ENCODE data around the gene DMAC2. TPM values are rescaled to one million over a fixed set of nuclear protein-coding genes. Genes with fewer than 3 reads are reported as not detected.

DMAC2 gene
- total and polyA plus RNA-seq, 5 donors = 52.6 to 86.8 (median 84.9) TPM

DNA sequence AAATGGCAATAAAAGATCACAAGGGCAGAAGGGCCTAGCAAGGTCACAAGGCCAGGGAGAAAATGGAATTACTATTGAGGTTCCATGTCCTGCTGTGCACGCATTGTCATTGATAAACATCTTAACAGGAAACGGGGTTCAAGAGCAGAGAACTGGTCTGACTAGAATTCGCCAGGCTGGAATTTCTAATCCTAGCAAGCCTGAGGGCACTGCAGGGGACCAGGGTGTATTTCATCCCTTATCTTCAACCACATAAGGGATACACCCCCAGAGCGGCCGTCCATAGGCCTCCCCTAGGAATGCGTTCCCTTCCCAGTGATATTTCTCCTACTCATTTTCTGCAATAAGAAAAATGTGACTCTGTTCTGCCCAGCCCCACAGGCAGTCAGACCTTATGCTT is 22.8 kb upstream of the DMAC2 start:
- Histone ChIP-seq H3K27me3 (ENCODE audit: control insufficient read depth, insufficient read depth) (no peaks in the 10 kb centered on the region), H3K27ac (ENCODE audit: low read length) (no peak overlapping the region), H3K4me1 (ENCODE audit: control insufficient read depth, insufficient read depth, low read length) (no peaks in the 10 kb centered on the region), H3K9me3 (ENCODE audit: control insufficient read depth, low read length) (no peaks in the 10 kb centered on the region), H3K4me3 (ENCODE audit: low read length) (no peak overlapping the region)
- WGBS = 66% methylated on average over 6 of the region's 6 CpGs
- intact Hi-C loops (cut with DNase I) = no loop called here
- ATAC-seq (no peak), DNase-seq (no peak)

DNA sequence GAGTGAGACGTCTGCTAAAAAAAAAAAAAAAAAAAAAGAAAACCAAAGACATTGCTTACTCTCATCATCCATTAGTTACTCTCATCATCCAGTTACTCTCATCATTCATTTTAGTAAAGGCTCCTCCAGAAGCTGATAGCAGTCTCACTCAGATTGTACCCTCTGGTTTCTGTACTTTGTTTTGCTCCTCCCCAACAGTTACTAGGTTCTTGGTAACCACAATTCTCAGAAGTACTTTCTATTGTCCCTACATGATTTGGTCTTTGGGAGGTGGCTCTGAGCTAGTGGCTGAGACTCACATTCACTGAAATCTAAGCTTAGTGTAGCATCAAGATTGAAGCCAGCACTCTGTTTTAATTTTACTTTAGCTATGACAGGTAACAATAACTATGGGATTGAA is 17.5 kb upstream of the DMAC2 start:
- Histone ChIP-seq H3K4me1 (ENCODE audit: control insufficient read depth, insufficient read depth, low read length) (peaks cover 2% of the 10 kb centered on the region), H3K27me3 (ENCODE audit: control insufficient read depth, insufficient read depth) (no peaks in the 10 kb centered on the region), H3K4me3 (ENCODE audit: low read length) (no peak overlapping the region), H3K9me3 (ENCODE audit: control insufficient read depth, low read length) (no peaks in the 10 kb centered on the region), H3K27ac (ENCODE audit: low read length) (no peak overlapping the region)
- no peak for DNase-seq
- intact Hi-C loops (cut with DNase I) = loop anchor here in 1 of 4 donors (10.0 kb wide), 1 partner anchor 78 kb away; no protein-coding TSS in a partner anchor
- 63% methylated on average over 1 of the region's 1 CpG for WGBS
- ATAC-seq = peak in 1 of 2 donors; percentile 47

DNA sequence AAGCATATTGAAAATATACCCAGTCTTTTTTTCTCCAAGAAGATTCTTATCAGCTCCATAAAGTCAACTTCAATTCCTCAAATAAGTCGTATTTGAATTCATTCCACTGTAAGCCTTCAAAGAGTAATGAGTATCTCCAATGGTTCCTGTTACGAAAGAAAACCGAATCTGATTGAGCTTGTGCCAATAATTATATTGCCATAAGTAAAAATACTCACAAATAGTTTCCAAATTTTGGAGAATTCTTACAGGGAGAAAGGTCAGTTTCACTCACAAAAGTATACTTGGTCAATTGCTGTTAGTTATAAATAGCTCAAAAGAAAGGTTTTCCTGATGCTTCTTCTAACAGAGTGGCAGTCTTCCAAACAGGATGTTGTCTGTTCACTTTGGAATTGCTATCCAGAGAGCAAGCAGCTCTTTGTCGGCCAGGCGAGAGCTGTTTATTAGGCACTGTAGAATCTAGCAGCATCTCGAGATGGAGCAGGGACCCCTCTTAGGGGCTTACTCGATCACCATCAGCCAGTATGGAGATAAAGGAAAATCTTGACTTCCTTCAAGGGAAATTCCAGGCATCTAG is 16.7 kb upstream of the DMAC2 start:
- H3K9me3 ChIP-seq (ENCODE audit: control insufficient read depth, low read length) = no peaks in the 10 kb centered on the region
- peaks cover 2% of the 10 kb centered on the region for H3K4me1 ChIP-seq (ENCODE audit: control insufficient read depth, insufficient read depth, low read length)
- intact Hi-C loops (cut with DNase I) = loop anchor here in 1 of 4 donors (10.0 kb wide), 1 partner anchor 78 kb away; no protein-coding TSS in a partner anchor
- H3K4me3 ChIP-seq (ENCODE audit: low read length) = no peak overlapping the region
- H3K27ac ChIP-seq (ENCODE audit: low read length) = peak overlapping the region; percentile 81
- peak; percentile 68 to 84 for ATAC-seq
- peak in 1 of 3 donors; percentile 43 for DNase-seq
- H3K27me3 ChIP-seq (ENCODE audit: control insufficient read depth, insufficient read depth) = no peaks in the 10 kb centered on the region
- 24% methylated on average over 7 of the region's 7 CpGs for WGBS

DNA sequence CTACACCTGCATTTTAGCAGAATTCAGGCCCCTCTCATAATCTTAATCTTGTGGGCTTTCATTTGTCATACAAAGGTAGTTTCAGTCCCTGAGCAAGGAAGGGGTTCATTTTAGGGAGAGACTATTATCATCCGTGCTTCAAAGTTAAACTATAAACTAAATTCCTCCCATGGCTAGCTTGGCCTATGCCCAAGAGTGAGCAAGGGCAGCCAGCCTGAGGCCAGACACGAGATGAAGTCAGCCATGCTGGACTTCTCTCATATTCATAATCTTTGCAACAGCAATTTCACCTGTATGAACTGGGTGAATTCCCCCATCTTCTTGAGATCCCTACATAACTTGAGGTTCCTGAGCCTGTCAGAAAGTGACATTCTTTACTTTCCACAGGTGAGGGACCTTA is 16.2 kb upstream of the DMAC2 start:
- no peak for ATAC-seq
- Histone ChIP-seq H3K4me1 (ENCODE audit: control insufficient read depth, insufficient read depth, low read length) (peaks cover 2% of the 10 kb centered on the region), H3K9me3 (ENCODE audit: control insufficient read depth, low read length) (no peaks in the 10 kb centered on the region), H3K4me3 (ENCODE audit: low read length) (no peak overlapping the region), H3K27ac (ENCODE audit: low read length) (no peak overlapping the region), H3K27me3 (ENCODE audit: control insufficient read depth, insufficient read depth) (no peaks in the 10 kb centered on the region)
- 21% methylated on average over 2 of the region's 2 CpGs for WGBS
- no peak for DNase-seq
- intact Hi-C loops (cut with DNase I) = loop anchor here in 1 of 4 donors (10.0 kb wide), 1 partner anchor 79 kb away; no protein-coding TSS in a partner anchor

DNA sequence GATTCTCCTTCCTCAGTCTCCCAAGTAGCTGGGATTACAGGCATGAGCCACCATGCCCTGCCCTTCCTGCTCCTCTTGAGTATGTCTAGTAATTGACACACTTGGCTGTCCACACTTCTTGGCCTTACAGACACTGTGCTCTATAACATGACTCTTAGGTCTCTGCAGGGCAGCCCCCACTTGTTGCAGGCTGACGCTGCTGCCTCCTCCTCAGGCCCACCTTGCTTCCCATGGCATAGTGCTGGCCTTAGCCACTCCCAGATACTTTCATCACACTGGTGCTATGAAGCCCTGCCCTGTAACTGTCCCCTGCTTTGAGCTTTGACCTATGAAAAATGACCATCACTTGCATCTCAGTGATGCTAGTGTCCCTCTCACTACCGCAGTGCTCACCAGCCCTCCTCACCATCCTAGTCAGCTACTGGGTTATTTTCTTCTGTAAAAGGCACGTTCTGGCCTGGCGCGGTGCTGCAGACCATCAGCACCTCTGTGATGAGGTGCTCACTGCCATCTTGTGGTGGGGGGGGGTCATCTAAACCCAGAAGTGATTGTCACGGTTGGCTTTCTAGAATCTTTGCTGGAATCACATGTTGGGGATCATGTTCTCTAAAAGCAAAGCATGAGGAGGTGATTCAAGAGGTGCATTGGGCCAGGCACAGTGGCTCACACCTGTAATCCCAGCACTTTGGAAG is 13.0 kb upstream of the DMAC2 start:
- DNase-seq (no peak), ATAC-seq (no peak)
- Histone ChIP-seq H3K4me3 (ENCODE audit: low read length) (no peak overlapping the region), H3K9me3 (ENCODE audit: control insufficient read depth, low read length) (no peaks in the 10 kb centered on the region), H3K4me1 (ENCODE audit: control insufficient read depth, insufficient read depth, low read length) (peaks cover 2% of the 10 kb centered on the region), H3K27ac (ENCODE audit: low read length) (no peak overlapping the region), H3K27me3 (ENCODE audit: control insufficient read depth, insufficient read depth) (no peaks in the 10 kb centered on the region)
- 63% methylated on average over 6 of the region's 6 CpGs for WGBS
- intact Hi-C loops (cut with DNase I) = loop anchor here (5.0 to 10.0 kb wide), 2 partner anchors 82 to 120 kb away; no protein-coding TSS in a partner anchor

GRCh38 chr19:41449865-41450178 is 10.1 kb upstream of the DMAC2 start:
- intact Hi-C loops (cut with DNase I) = loop anchor here (5.0 to 10.0 kb wide), 3 partner anchors 85 to 122 kb away; no protein-coding TSS in a partner anchor
- H3K4me3 ChIP-seq (ENCODE audit: low read length) = no peak overlapping the region
- DNase-seq (no peak), ATAC-seq (peak in 1 of 2 donors; percentile 3)
- H3K27me3 ChIP-seq (ENCODE audit: control insufficient read depth, insufficient read depth) = no peaks in the 10 kb centered on the region
- no peaks in the 10 kb centered on the region for H3K9me3 ChIP-seq (ENCODE audit: control insufficient read depth, low read length)
- H3K27ac ChIP-seq (ENCODE audit: low read length) = no peak overlapping the region
- WGBS = 68% methylated on average over 3 of the region's 3 CpGs
- H3K4me1 ChIP-seq (ENCODE audit: control insufficient read depth, insufficient read depth, low read length) = no peaks in the 10 kb centered on the region

- Histone ChIP-seq H3K27ac (ENCODE audit: low read length) (no peak overlapping the region), H3K27me3 (ENCODE audit: control insufficient read depth, insufficient read depth) (no peaks in the 10 kb centered on the region), H3K4me3 (ENCODE audit: low read length) (peak overlapping the region; percentile 24), H3K4me1 (ENCODE audit: control insufficient read depth, insufficient read depth, low read length) (no peaks in the 10 kb centered on the region), H3K9me3 (ENCODE audit: control insufficient read depth, low read length) (no peaks in the 10 kb centered on the region)
- intact Hi-C loops (cut with DNase I) = loop anchor here in 1 of 4 donors (5.0 kb wide), 1 partner anchor 113 kb away; no protein-coding TSS in a partner anchor
- DNase-seq (peak; percentile 77 to 89 (median 88)), ATAC-seq (peak; percentile 92)
- WGBS = 3% methylated on average over 22 of the region's 22 CpGs
These were observed 9.6 kb upstream of the DMAC2 start for GRCh38 chr19:41449079-41449864.

DNA sequence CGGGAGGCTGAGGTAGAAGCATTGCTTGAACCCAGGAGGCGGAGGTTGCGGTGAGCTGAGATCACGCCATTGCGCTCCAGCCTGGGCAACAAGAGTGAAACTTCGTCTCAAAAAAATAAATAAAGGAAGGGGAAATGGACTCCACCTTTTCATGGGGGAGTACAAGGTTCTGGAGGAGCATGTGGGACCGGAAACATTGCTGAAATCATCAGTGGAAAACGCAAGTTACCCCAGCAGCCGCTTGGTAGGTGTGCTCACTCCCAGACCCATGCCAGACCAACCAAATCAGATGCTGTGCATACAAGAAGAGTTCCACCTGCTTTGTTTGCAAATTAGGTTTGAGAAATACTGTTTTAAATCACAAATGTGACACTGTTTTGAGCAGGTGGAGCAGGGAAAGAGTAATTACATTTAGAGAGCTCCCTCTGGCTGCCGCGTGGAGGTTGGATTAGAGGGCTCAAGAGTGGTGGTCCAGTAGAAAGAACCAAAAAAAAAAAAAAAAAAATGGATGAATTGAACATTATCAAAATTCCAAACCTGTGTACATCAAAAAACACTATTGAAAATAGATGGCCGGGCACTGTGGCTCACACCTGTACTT is 8.1 kb upstream of the DMAC2 start:
- H3K4me3 ChIP-seq (ENCODE audit: low read length) = peak overlapping the region; percentile 17
- intact Hi-C loops (cut with DNase I) = loop anchor here in 1 of 4 donors (5.0 kb wide), 1 partner anchor 114 kb away; no protein-coding TSS in a partner anchor
- no peaks in the 10 kb centered on the region for H3K27me3 ChIP-seq (ENCODE audit: control insufficient read depth, insufficient read depth)
- 54% methylated on average over 12 of the region's 12 CpGs for WGBS
- no peak overlapping the region for H3K27ac ChIP-seq (ENCODE audit: low read length)
- DNase-seq (no peak), ATAC-seq (peak; percentile 20 to 74)
- no peaks in the 10 kb centered on the region for H3K4me1 ChIP-seq (ENCODE audit: control insufficient read depth, insufficient read depth, low read length)
- no peaks in the 10 kb centered on the region for H3K9me3 ChIP-seq (ENCODE audit: control insufficient read depth, low read length)

DNA sequence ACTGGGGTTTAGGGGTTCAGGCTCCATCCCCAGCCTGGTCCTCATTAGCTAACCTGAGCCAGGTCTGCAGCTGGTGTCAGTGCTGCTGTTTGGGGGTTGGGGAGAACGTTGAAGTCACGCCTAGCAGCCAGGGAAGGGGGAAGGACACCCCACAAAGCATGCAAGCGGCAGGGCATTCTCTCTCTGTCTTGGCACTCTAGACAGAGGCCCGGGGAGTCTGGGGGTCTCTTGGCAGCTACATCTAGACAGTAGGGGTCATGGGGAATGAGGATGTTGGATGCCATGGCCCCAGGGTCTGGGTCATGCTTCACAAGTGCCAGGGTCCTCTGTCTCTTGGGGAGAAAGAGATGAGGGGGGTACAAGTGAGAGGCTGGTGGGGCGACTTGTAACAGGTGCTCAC is 5.9 kb upstream of the DMAC2 start:
- intact Hi-C loops (cut with DNase I) = loop anchor here in 1 of 4 donors (5.0 kb wide), 1 partner anchor 117 kb away; no protein-coding TSS in a partner anchor
- H3K4me3 ChIP-seq (ENCODE audit: low read length) = no peak overlapping the region
- no peaks in the 10 kb centered on the region for H3K9me3 ChIP-seq (ENCODE audit: control insufficient read depth, low read length)
- no peaks in the 10 kb centered on the region for H3K4me1 ChIP-seq (ENCODE audit: control insufficient read depth, insufficient read depth, low read length)
- whole genome bisulfite sequencing = 63% methylated on average over 5 of the region's 5 CpGs
- ATAC-seq (no peak), DNase-seq (no peak)
- H3K27ac ChIP-seq (ENCODE audit: low read length) = no peak overlapping the region
- H3K27me3 ChIP-seq (ENCODE audit: control insufficient read depth, insufficient read depth) = no peaks in the 10 kb centered on the region

GRCh38 chr19:41443813-41444455 is 4.2 kb upstream of the DMAC2 start:
- Histone ChIP-seq H3K9me3 (ENCODE audit: control insufficient read depth, low read length) (no peaks in the 10 kb centered on the region), H3K27me3 (ENCODE audit: control insufficient read depth, insufficient read depth) (no peaks in the 10 kb centered on the region), H3K4me1 (ENCODE audit: control insufficient read depth, insufficient read depth, low read length) (no peaks in the 10 kb centered on the region), H3K27ac (ENCODE audit: low read length) (no peak overlapping the region), H3K4me3 (ENCODE audit: low read length) (no peak overlapping the region)
- intact Hi-C loops (cut with DNase I) = no loop called here
- no peak for ATAC-seq
- 55% methylated on average over 6 of the region's 6 CpGs for WGBS
- DNase-seq = no peak
